Measurements from ENCODE around the gene SPRR2F. TPM values are rescaled to one million over a fixed set of nuclear protein-coding genes. Genes with fewer than 3 reads are reported as not detected.
"Not testable (repeated sequence)": the region's sequence is repeated elsewhere in the genome, so short reads cannot be mapped to it uniquely, and the experiment has no call there.

The SPRR2F gene
- total RNA-seq: not detected

- Mint-ChIP-seq H3K9me3 (no peaks in the 10 kb centered on the region), H3K4me1 (ENCODE audit: low read depth in 2 of 2) (no peaks in the 10 kb centered on the region), H3K27me3 (peaks cover 29 to 33% of the 10 kb centered on the region in 2 donors), H3K4me3 (no peak within 1 kb of the TSS), H3K36me3 (no peaks in the 10 kb centered on the region), H3K27ac (no peak within 1 kb of the TSS)
- no peak for ATAC-seq
- no peak for DNase-seq (ENCODE audit: low spot score)
Observed at GRCh38 chr1:153113416-153113815, at the start of gene SPRR2F. Gene SPRR2F, minus strand, starts transcription at chr1:153113516. Its CDS starts 783 bp downstream, at chr1:153112733.

- no peak overlapping the region for H3K4me3 Mint-ChIP-seq
- DNase-seq (ENCODE audit: low spot score): no peak
- peaks cover 6% of the 10 kb centered on the region for H3K9me3 Mint-ChIP-seq
- no peak for ATAC-seq
- peaks cover 33 to 71% of the 10 kb centered on the region in 2 donors for H3K27me3 Mint-ChIP-seq
- no peak overlapping the region for H3K27ac Mint-ChIP-seq
- H3K4me1 Mint-ChIP-seq (ENCODE audit: low read depth in 2 of 2): no peaks in the 10 kb centered on the region
- peaks cover 7% of the 10 kb centered on the region for H3K36me3 Mint-ChIP-seq
Observed at GRCh38 chr1:153155541-153155940, 42.2 kb upstream of the SPRR2F start.

- Mint-ChIP-seq H3K9me3 (no peaks in the 10 kb centered on the region), H3K4me3 (no peak overlapping the region), H3K36me3 (no peaks in the 10 kb centered on the region), H3K4me1 (ENCODE audit: low read depth in 2 of 2) (no peaks in the 10 kb centered on the region), H3K27me3 (peaks cover 35 to 73% of the 10 kb centered on the region in 2 donors), H3K27ac (no peak overlapping the region)
- ATAC-seq (no peak), DNase-seq (ENCODE audit: low spot score) (no peak)
Observed at GRCh38 chr1:153152481-153152880, 39.2 kb upstream of the SPRR2F start.

- no peaks in the 10 kb centered on the region for H3K4me1 Mint-ChIP-seq (ENCODE audit: low read depth in 2 of 2)
- no peak within 1 kb of the TSS for H3K27ac Mint-ChIP-seq
- H3K9me3 Mint-ChIP-seq: no peaks in the 10 kb centered on the region
- ATAC-seq: no peak
- no peaks in the 10 kb centered on the region for H3K36me3 Mint-ChIP-seq
- no peak for DNase-seq (ENCODE audit: low spot score)
- no peak within 1 kb of the TSS for H3K4me3 Mint-ChIP-seq
- peaks cover 35 to 68% of the 10 kb centered on the region in 2 donors for H3K27me3 Mint-ChIP-seq
Observed at GRCh38 chr1:153150846-153151245, 37.5 kb upstream of the SPRR2F start, which contains the start of gene SPRR2G. Gene SPRR2G, minus strand, starts transcription at chr1:153150890. Its CDS starts 780 bp downstream, at chr1:153150110.

GRCh38 chr1:153141377-153141776 is 28.1 kb upstream of the SPRR2F start:
- H3K27ac Mint-ChIP-seq: no peak overlapping the region
- no peaks in the 10 kb centered on the region for H3K9me3 Mint-ChIP-seq
- no peak for ATAC-seq
- H3K36me3 Mint-ChIP-seq: no peaks in the 10 kb centered on the region
- no peaks in the 10 kb centered on the region for H3K4me1 Mint-ChIP-seq (ENCODE audit: low read depth in 2 of 2)
- H3K27me3 Mint-ChIP-seq: peaks cover 33 to 54% of the 10 kb centered on the region in 2 donors
- DNase-seq (ENCODE audit: low spot score): no peak
- no peak overlapping the region for H3K4me3 Mint-ChIP-seq

- H3K27me3 Mint-ChIP-seq: peaks cover 32 to 54% of the 10 kb centered on the region in 2 donors
- no peaks in the 10 kb centered on the region for H3K36me3 Mint-ChIP-seq
- no peak overlapping the region for H3K27ac Mint-ChIP-seq
- H3K9me3 Mint-ChIP-seq: no peaks in the 10 kb centered on the region
- ATAC-seq (no peak), DNase-seq (ENCODE audit: low spot score) (no peak)
- H3K4me1 Mint-ChIP-seq (ENCODE audit: low read depth in 2 of 2): no peaks in the 10 kb centered on the region
- H3K4me3 Mint-ChIP-seq: no peak overlapping the region
Observed at GRCh38 chr1:153140484-153140883, 27.2 kb upstream of the SPRR2F start.

GRCh38 chr1:153133743-153134142 is 20.4 kb upstream of the SPRR2F start:
- ATAC-seq (peak in 1 of 2 donors; percentile 32), DNase-seq (ENCODE audit: low spot score) (no peak)
- Mint-ChIP-seq H3K36me3 (no peaks in the 10 kb centered on the region), H3K4me3 (no peak overlapping the region), H3K27ac (no peak overlapping the region), H3K9me3 (no peaks in the 10 kb centered on the region), H3K27me3 (peaks cover 30 to 61% of the 10 kb centered on the region in 2 donors), H3K4me1 (ENCODE audit: low read depth in 2 of 2) (no peaks in the 10 kb centered on the region)

GRCh38 chr1:153133267-153133666 is 20.0 kb upstream of the SPRR2F start:
- no peak for DNase-seq (ENCODE audit: low spot score)

GRCh38 chr1:153128688-153129087 is 15.4 kb upstream of the SPRR2F start:
- H3K4me1 Mint-ChIP-seq (ENCODE audit: low read depth in 2 of 2); DNase-seq (ENCODE audit: low spot score); H3K4me3 Mint-ChIP-seq; H3K27ac Mint-ChIP-seq; H3K9me3 Mint-ChIP-seq; ATAC-seq; H3K36me3 Mint-ChIP-seq: not testable (repeated sequence)
- peaks cover 23 to 38% of the 10 kb centered on the region in 2 donors for H3K27me3 Mint-ChIP-seq

More at GRCh38 chr1:153133267-153133666, 20.0 kb upstream of the SPRR2F start:
- peak in 1 of 2 donors; percentile 57 for ATAC-seq
- H3K27me3 Mint-ChIP-seq: peaks cover 31 to 58% of the 10 kb centered on the region in 2 donors
- no peaks in the 10 kb centered on the region for H3K36me3 Mint-ChIP-seq
- H3K4me3 Mint-ChIP-seq: no peak overlapping the region
- H3K9me3 Mint-ChIP-seq: no peaks in the 10 kb centered on the region
- H3K27ac Mint-ChIP-seq: no peak overlapping the region
- no peaks in the 10 kb centered on the region for H3K4me1 Mint-ChIP-seq (ENCODE audit: low read depth in 2 of 2)

- no peak overlapping the region for H3K27ac Mint-ChIP-seq
- H3K27me3 Mint-ChIP-seq: peaks cover 26 to 38% of the 10 kb centered on the region in 2 donors
- DNase-seq (ENCODE audit: low spot score) (no peak), ATAC-seq (no peak)
- no peak overlapping the region for H3K4me3 Mint-ChIP-seq
- no peaks in the 10 kb centered on the region for H3K36me3 Mint-ChIP-seq
- no peaks in the 10 kb centered on the region for H3K4me1 Mint-ChIP-seq (ENCODE audit: low read depth in 2 of 2)
- peaks cover 6% of the 10 kb centered on the region for H3K9me3 Mint-ChIP-seq
Observed at GRCh38 chr1:153127296-153127695, 14.0 kb upstream of the SPRR2F start.

- no peaks in the 10 kb centered on the region for H3K4me1 Mint-ChIP-seq (ENCODE audit: low read depth in 2 of 2)
- no peak overlapping the region for H3K4me3 Mint-ChIP-seq
- no peak overlapping the region for H3K27ac Mint-ChIP-seq
- H3K36me3 Mint-ChIP-seq: no peaks in the 10 kb centered on the region
- DNase-seq (ENCODE audit: low spot score): no peak
- no peak for ATAC-seq
- peaks cover 24 to 33% of the 10 kb centered on the region in 2 donors for H3K27me3 Mint-ChIP-seq
- peaks cover 6% of the 10 kb centered on the region for H3K9me3 Mint-ChIP-seq
Observed at GRCh38 chr1:153125536-153125935, 12.2 kb upstream of the SPRR2F start.

GRCh38 chr1:153123793-153124192 is 10.5 kb upstream of the SPRR2F start:
- not testable (repeated sequence) for H3K36me3 Mint-ChIP-seq; DNase-seq (ENCODE audit: low spot score); H3K4me1 Mint-ChIP-seq (ENCODE audit: low read depth in 2 of 2); H3K4me3 Mint-ChIP-seq; H3K27ac Mint-ChIP-seq; ATAC-seq; H3K9me3 Mint-ChIP-seq
- peaks cover 21 to 36% of the 10 kb centered on the region in 2 donors for H3K27me3 Mint-ChIP-seq

- Mint-ChIP-seq H3K9me3 (peaks cover 6% of the 10 kb centered on the region), H3K4me3 (no peak overlapping the region), H3K4me1 (ENCODE audit: low read depth in 2 of 2) (no peaks in the 10 kb centered on the region), H3K36me3 (no peaks in the 10 kb centered on the region), H3K27me3 (peaks cover 23 to 38% of the 10 kb centered on the region in 2 donors), H3K27ac (no peak overlapping the region)
- no peak for ATAC-seq
- DNase-seq (ENCODE audit: low spot score): no peak
Observed at GRCh38 chr1:153122831-153123421, 9.6 kb upstream of the SPRR2F start.

GRCh38 chr1:153120945-153121344 is 7.6 kb upstream of the SPRR2F start:
- H3K27me3 Mint-ChIP-seq: peaks cover 29 to 38% of the 10 kb centered on the region in 2 donors
- H3K4me1 Mint-ChIP-seq (ENCODE audit: low read depth in 2 of 2): no peaks in the 10 kb centered on the region
- peaks cover 6% of the 10 kb centered on the region for H3K9me3 Mint-ChIP-seq
- H3K4me3 Mint-ChIP-seq: no peak overlapping the region
- H3K27ac Mint-ChIP-seq: no peak overlapping the region
- no peaks in the 10 kb centered on the region for H3K36me3 Mint-ChIP-seq
- DNase-seq (ENCODE audit: low spot score) (no peak), ATAC-seq (no peak)

All from natural killer cell treated with Interleukin-12 subunit alpha and Interleukin-12 subunit beta and Interleukin-15 and Interleukin-18, amount 100 ng/mL, for 72 hours (primary cell).